Liver (tissue), 9 donors: ENCODE measurements around the gene ZNF862. TPM values are rescaled to one million over a fixed set of nuclear protein-coding genes. Genes with fewer than 3 reads are reported as not detected.

Source experiments
- DNase-seq: peaks from one replicate; pipeline ENCODE4 v3.0.0-alpha.2; 2017; ENCODE audit warnings: low spot score
- H3K27ac ChIP-seq, 2 donors: one replicate each; pipeline ENCODE4 v1.7.0; 2013; ENCODE audit warnings: inconsistent platforms in 2 of 2, low read length in 2 of 2, control low read depth in 1 of 2, low read depth in 1 of 2, mild to moderate bottlenecking in 1 of 2
- H3K27me3 ChIP-seq, 4 donors: one replicate each; pipeline versions ENCODE4 v1.6.1 to v1.7.0; 2013; ENCODE audit warnings: low read length in 3 of 4, inconsistent platforms in 1 of 4, mild to moderate bottlenecking in 1 of 4, moderate library complexity in 1 of 4; ENCODE audit not compliant: control insufficient read depth in 4 of 4, insufficient read depth in 4 of 4
- H3K36me3 ChIP-seq, 4 donors: one replicate each; pipeline versions ENCODE4 v1.6.1 to v1.7.0; 2013; ENCODE audit warnings: low read length in 3 of 4, mild to moderate bottlenecking in 3 of 4, low read depth in 1 of 4, moderate library complexity in 1 of 4; ENCODE audit not compliant: control insufficient read depth in 4 of 4, insufficient read depth in 3 of 4
- H3K4me1 ChIP-seq, 4 donors: one replicate each; pipeline versions ENCODE4 v1.6.1 to v1.7.0; 2013; ENCODE audit warnings: low read length in 3 of 4, mild to moderate bottlenecking in 3 of 4, moderate library complexity in 1 of 4; ENCODE audit not compliant: control insufficient read depth in 4 of 4, insufficient read depth in 4 of 4
- H3K4me3 ChIP-seq, 3 donors: one replicate each; pipeline versions ENCODE4 v1.6.1 to v1.7.0; 2013; ENCODE audit warnings: low read length in 3 of 3, control low read depth in 1 of 3, low read depth in 1 of 3, mild to moderate bottlenecking in 1 of 3
- H3K9ac ChIP-seq, 2 donors: one replicate each; pipeline ENCODE4 v1.7.0; 2013; ENCODE audit warnings: low read length in 2 of 2, mild to moderate bottlenecking in 2 of 2, moderate library complexity in 2 of 2, control low read depth in 1 of 2, low read depth in 1 of 2
- H3K9me3 ChIP-seq, 4 donors: one replicate each; pipeline versions ENCODE4 v1.6.1 to v1.7.0; 2013; ENCODE audit warnings: low read length in 3 of 4; ENCODE audit not compliant: control insufficient read depth in 4 of 4
- EGR1 ChIP-seq, 2 donors: IDR thresholded peaks; 2 replicates each; pipeline ENCODE4 v1.6.1; 2016 to 2018; ENCODE audit warnings: antibody characterized with exemption in 2 of 2, low read depth in 2 of 2
- FOXA1 ChIP-seq: IDR thresholded peaks from 2 replicates; pipeline ENCODE4 v1.6.1; 2016; ENCODE audit warnings: antibody characterized with exemption
- FOXA2 ChIP-seq: IDR thresholded peaks from 2 replicates; pipeline ENCODE4 v1.6.1; 2016; ENCODE audit warnings: antibody characterized with exemption
- GABPA ChIP-seq, 2 donors: IDR thresholded peaks in 1 of 2; conservative IDR thresholded peaks in 1 of 2; 2 replicates each; pipeline ENCODE4 v1.6.1; 2016; ENCODE audit warnings: antibody characterized with exemption in 2 of 2, mild to moderate bottlenecking in 1 of 2, moderate library complexity in 1 of 2
- JUND ChIP-seq, 2 donors: IDR thresholded peaks; 2 replicates each; pipeline ENCODE4 v1.6.1; 2016; ENCODE audit warnings: antibody characterized with exemption in 2 of 2
- RXRA ChIP-seq, 2 donors: IDR thresholded peaks; 2 replicates each; pipeline ENCODE4 v1.6.1; 2017 to 2018; ENCODE audit warnings: antibody characterized with exemption in 2 of 2, mild to moderate bottlenecking in 1 of 2
- SP1 ChIP-seq: IDR thresholded peaks from 2 replicates; pipeline ENCODE4 v1.6.1; 2018; ENCODE audit warnings: antibody characterized with exemption, mild to moderate bottlenecking
- TAF1 ChIP-seq: conservative IDR thresholded peaks from 2 replicates; pipeline ENCODE4 v1.6.1; 2016; ENCODE audit warnings: antibody characterized with exemption, mild to moderate bottlenecking
- WGBS: extraction: QIAGEN DNeasy Blood & Tissue Kit; methylation state at CpG from one replicate; pipeline ENCODE4 v1.1.7; 2013; 5-methylcytosine and 5-hydroxymethylcytosine counted together
- polyA plus RNA-seq, 2 donors: library from polyadenylated mRNA; stranded (reverse) in 1 of 2; unstranded in 1 of 2; fragments of 200-250 nt in 1 of 2; fragments of >200 nt in 1 of 2; fragmentation: Nextera tagmentation in 1 of 2; extraction: Ambion mirVana in 1 of 2; gene quantifications; one replicate each; pipeline versions ENCODE4 v1.2.1 to v1.2.3, GENCODE V29; 2013 to 2015
- total RNA-seq, 2 donors: library from RNA; depleted of rRNA; stranded (reverse); fragments of >200 nt; gene quantifications; one replicate each; pipeline ENCODE4 v1.2.3, GENCODE V29; 2014
- TF ChIP-seq, protein P1 (sequence below): IDR thresholded peaks from 2 replicates; pipeline ENCODE4 v1.6.1; 2016; ENCODE audit warnings: antibody characterized with exemption
- TF ChIP-seq, protein P2 (sequence below): fragments of 150-350 bp; IDR thresholded peaks from 2 replicates; pipeline ENCODE4 v1.5.1; 2017; ENCODE audit warnings: improper control_type of control experiment, low read depth, low read length; ENCODE audit not compliant: missing input control
- TF ChIP-seq, protein P3 (sequence below): IDR thresholded peaks from 2 replicates; pipeline ENCODE4 v1.6.1; 2016; ENCODE audit warnings: antibody characterized with exemption
- TF ChIP-seq, protein P4 (sequence below): IDR thresholded peaks from 2 replicates; pipeline ENCODE4 v1.6.1; 2016; ENCODE audit warnings: antibody characterized with exemption, mild to moderate bottlenecking
- donor health status: healthy.
- donor health status: healthy.
- donor health status: healthy.
- donor health status: healthy.
- donor health status: healthy.

Gene ZNF862
- total and polyA plus RNA-seq, 4 donors: 1.9 to 9.4 (median 3.8) TPM

DNA sequence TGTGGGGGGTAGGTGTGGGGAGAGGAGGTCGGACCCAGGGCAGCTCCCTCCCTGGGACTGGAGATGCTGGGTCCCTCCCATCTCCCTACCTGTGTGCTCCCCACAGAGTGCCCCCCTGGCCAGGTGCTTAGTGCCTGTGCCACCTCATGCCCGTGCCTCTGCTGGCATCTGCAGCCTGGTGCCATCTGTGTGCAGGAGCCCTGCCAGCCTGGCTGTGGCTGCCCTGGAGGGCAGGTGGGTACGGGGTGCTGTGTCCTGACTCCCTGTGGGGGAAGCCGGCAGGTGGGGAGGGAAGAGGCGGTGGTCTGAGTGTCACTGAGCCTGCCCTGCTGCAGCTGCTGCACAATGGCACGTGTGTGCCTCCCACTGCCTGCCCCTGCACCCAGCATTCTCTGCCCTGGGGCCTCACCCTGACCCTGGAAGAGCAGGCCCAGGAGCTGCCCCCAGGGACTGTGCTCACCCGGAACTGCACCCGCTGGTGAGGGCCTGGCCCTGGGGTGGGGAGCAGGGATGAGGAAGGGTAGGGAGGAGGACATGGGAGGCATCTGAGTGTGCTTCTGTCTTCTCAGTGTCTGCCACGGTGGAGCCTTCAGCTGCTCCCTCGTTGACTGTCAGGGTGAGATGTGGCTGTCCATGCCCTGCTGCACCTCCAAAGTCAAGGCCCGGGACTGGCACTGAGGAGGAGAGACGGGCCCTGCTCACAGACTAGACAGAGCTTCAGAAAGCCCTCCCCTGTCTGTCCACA is 11.7 kb upstream of the ZNF862 start:
- Histone ChIP-seq H3K9me3 (no peaks in the 10 kb centered on the region), H3K9ac (no peak overlapping the region), H3K4me3 (no peak overlapping the region), H3K36me3 (peaks cover 0 to 2% (median 0%) of the 10 kb centered on the region in 4 donors), H3K4me1 (peaks cover 0 to 12% (median 6%) of the 10 kb centered on the region in 4 donors), H3K27ac (no peak overlapping the region), H3K27me3 (no peaks in the 10 kb centered on the region)
- DNase-seq: no peak
- WGBS: 89% methylated on average over 12 of the region's 12 CpGs
- TF ChIP-seq GABPA (IDR thresholded peaks at IDR 0.05 in 1 of 2, conservative IDR thresholded peaks at IDR 0.05 in 1 of 2) (no peak), TAF1 (no peak)
- TF ChIP-seq, protein P1, sequence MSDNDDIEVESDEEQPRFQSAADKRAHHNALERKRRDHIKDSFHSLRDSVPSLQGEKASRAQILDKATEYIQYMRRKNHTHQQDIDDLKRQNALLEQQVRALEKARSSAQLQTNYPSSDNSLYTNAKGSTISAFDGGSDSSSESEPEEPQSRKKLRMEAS: no peak

DNA sequence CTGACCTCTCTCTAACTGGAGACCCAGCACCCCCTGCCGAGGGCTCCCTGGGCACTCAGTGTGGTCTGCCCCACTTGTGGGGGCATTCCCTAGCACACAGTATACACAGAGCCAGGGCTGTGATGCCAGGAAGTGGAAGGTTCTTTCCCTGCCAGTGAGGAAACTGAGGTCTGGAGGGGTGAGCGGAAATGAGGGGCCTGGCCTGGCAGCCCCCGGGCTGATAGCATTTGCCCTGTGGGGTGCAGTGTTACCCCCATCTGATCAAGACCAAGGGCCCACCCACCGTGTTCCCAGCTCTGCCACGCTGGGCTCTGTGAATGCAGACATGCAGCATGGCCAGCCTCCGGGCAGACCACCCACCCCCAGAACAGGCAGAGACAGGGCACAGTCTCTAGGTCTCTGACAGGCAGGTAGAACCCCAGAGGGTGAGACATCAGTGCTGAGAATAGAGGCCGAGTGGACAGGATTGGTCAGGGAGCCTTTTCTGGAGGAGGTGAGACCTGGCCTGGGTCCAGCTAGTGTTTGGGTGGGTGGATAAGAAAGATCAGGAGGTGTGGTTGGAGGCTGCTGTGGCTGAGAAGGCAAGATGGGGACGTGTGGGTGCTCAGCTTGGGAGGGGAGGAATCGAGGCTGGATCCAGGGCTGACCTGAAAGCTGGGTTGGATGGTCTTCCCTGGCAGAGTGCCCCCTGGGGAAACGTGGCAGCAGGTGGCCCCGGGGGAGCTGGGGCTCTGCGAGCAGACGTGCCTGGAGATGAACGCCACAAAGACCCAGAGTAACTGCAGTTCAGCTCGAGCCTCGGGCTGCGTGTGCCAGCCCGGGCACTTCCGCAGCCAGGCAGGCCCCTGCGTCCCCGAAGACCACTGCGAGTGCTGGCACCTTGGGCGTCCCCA is 10.8 kb upstream of the ZNF862 start:
- Histone ChIP-seq H3K4me3 (no peak overlapping the region), H3K27me3 (no peaks in the 10 kb centered on the region), H3K4me1 (peaks cover 0 to 4% (median 1%) of the 10 kb centered on the region in 4 donors), H3K27ac (no peak overlapping the region), H3K9ac (no peak overlapping the region), H3K9me3 (no peaks in the 10 kb centered on the region), H3K36me3 (peaks cover 0 to 2% (median 0%) of the 10 kb centered on the region in 4 donors)
- no peak for TF ChIP-seq JUND (IDR thresholded peaks at IDR 0.05)
- no peak for TF ChIP-seq EGR1 (IDR thresholded peaks at IDR 0.05; ENCODE audit: low read depth in 2 of 2)
- no peak for TF ChIP-seq FOXA2
- TF ChIP-seq, protein P1: no peak
- TF ChIP-seq, protein P2, sequence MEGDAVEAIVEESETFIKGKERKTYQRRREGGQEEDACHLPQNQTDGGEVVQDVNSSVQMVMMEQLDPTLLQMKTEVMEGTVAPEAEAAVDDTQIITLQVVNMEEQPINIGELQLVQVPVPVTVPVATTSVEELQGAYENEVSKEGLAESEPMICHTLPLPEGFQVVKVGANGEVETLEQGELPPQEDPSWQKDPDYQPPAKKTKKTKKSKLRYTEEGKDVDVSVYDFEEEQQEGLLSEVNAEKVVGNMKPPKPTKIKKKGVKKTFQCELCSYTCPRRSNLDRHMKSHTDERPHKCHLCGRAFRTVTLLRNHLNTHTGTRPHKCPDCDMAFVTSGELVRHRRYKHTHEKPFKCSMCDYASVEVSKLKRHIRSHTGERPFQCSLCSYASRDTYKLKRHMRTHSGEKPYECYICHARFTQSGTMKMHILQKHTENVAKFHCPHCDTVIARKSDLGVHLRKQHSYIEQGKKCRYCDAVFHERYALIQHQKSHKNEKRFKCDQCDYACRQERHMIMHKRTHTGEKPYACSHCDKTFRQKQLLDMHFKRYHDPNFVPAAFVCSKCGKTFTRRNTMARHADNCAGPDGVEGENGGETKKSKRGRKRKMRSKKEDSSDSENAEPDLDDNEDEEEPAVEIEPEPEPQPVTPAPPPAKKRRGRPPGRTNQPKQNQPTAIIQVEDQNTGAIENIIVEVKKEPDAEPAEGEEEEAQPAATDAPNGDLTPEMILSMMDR: no peak
- TF ChIP-seq, protein P3, sequence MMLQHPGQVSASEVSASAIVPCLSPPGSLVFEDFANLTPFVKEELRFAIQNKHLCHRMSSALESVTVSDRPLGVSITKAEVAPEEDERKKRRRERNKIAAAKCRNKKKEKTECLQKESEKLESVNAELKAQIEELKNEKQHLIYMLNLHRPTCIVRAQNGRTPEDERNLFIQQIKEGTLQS: no peak
- TF ChIP-seq RXRA (IDR thresholded peaks at IDR 0.05): no peak
- TF ChIP-seq SP1: no peak
- TF ChIP-seq, protein P4, sequence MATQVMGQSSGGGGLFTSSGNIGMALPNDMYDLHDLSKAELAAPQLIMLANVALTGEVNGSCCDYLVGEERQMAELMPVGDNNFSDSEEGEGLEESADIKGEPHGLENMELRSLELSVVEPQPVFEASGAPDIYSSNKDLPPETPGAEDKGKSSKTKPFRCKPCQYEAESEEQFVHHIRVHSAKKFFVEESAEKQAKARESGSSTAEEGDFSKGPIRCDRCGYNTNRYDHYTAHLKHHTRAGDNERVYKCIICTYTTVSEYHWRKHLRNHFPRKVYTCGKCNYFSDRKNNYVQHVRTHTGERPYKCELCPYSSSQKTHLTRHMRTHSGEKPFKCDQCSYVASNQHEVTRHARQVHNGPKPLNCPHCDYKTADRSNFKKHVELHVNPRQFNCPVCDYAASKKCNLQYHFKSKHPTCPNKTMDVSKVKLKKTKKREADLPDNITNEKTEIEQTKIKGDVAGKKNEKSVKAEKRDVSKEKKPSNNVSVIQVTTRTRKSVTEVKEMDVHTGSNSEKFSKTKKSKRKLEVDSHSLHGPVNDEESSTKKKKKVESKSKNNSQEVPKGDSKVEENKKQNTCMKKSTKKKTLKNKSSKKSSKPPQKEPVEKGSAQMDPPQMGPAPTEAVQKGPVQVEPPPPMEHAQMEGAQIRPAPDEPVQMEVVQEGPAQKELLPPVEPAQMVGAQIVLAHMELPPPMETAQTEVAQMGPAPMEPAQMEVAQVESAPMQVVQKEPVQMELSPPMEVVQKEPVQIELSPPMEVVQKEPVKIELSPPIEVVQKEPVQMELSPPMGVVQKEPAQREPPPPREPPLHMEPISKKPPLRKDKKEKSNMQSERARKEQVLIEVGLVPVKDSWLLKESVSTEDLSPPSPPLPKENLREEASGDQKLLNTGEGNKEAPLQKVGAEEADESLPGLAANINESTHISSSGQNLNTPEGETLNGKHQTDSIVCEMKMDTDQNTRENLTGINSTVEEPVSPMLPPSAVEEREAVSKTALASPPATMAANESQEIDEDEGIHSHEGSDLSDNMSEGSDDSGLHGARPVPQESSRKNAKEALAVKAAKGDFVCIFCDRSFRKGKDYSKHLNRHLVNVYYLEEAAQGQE: no peak
- no peak for TF ChIP-seq FOXA1
- WGBS: 92% methylated on average over 23 of the region's 23 CpGs
- DNase-seq: no peak
